Non-pigmented ciliary epithelial cell (primary cell): ENCODE measurements around the gene PIGS.
A peak's percentile ranks its signal among the peaks of the same experiment; 100 is the strongest.
"Not testable (repeated sequence)": the region's sequence is repeated elsewhere in the genome, so short reads cannot be mapped to it uniquely, and the experiment has no call there.

Source experiments
- DNase-seq: peaks from one replicate; pipeline ENCODE4 v3.0.0-alpha.2; 2010; ENCODE audit warnings: low read depth

The PIGS gene

GRCh38 chr17:28529013-28529400 is 42.3 kb downstream of the PIGS start:
- DNase-seq, result no peak

GRCh38 chr17:28528327-28529012 is 42.9 kb downstream of the PIGS start:
- no peak for DNase-seq

GRCh38 chr17:28527859-28528258 is 43.5 kb downstream of the PIGS start:
- no peak for DNase-seq

GRCh38 chr17:28527181-28527681 is 44.1 kb downstream of the PIGS start:
- DNase-seq, result no peak

GRCh38 chr17:28526381-28526780 is 44.9 kb downstream of the PIGS start:
- DNase-seq, result no peak

GRCh38 chr17:28524476-28525424 is 46.6 kb downstream of the PIGS start:
- DNase-seq, result peak; percentile 30

GRCh38 chr17:28523876-28524275 is 47.4 kb downstream of the PIGS start:
- DNase-seq, result no peak

GRCh38 chr17:28523186-28523585 is 48.1 kb downstream of the PIGS start:
- DNase-seq, result no peak

GRCh38 chr17:28522281-28522680 is 49.0 kb downstream of the PIGS start:
- not testable (repeated sequence) for DNase-seq

- no peak for DNase-seq
These were observed 49.8 kb downstream of the PIGS start for GRCh38 chr17:28521311-28522085.

GRCh38 chr17:28520687-28521086 is 50.6 kb downstream of the PIGS start:
- DNase-seq, result no peak

GRCh38 chr17:28519236-28519635 is 52.1 kb downstream of the PIGS start:
- DNase-seq, result no peak

GRCh38 chr17:28518578-28518977 is 52.7 kb downstream of the PIGS start:
- DNase-seq, result no peak

- DNase-seq, result no peak
These were observed 53.2 kb downstream of the PIGS start for GRCh38 chr17:28518132-28518531.

- no peak for DNase-seq
These were observed 55.8 kb downstream of the PIGS start for GRCh38 chr17:28515518-28515917.

- no peak for DNase-seq
These were observed 56.7 kb downstream of the PIGS start for GRCh38 chr17:28514561-28515002.

GRCh38 chr17:28513476-28513875 is 57.8 kb downstream of the PIGS start:
- no peak for DNase-seq

GRCh38 chr17:28511858-28512461 is 59.4 kb downstream of the PIGS start:
- no peak for DNase-seq

- no peak for DNase-seq
These were observed 61.5 kb downstream of the PIGS start for GRCh38 chr17:28509789-28510188.

- DNase-seq, result no peak
These were observed 63.1 kb downstream of the PIGS start for GRCh38 chr17:28508211-28508724.

GRCh38 chr17:28507567-28508203 is 63.6 kb downstream of the PIGS start:
- DNase-seq, result no peak
